ENCODE data around the gene KIAA1217.
A peak's percentile ranks its signal among the peaks of the same experiment; 100 is the strongest.

KIAA1217 gene

DNA sequence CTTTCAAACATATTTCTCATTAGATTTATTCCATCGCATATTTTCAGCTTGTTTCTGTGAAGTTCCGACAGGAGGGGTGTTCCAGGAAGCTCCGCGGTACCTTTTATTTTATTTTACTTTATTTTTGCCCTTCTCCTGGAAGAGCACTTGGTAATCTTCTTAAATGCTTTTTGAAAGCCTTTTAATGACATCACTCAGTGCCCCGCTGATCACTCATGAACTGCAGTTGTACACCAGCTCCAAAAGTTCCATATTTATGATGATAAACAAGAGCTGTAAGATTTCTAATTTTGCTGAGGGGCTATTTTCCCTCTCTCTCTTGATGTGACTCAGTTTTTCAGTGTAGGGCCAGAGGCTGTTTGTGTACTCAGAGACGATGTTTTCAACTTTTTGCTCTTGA is 144.4 kb downstream of the KIAA1217 start:
- no peaks in the 10 kb centered on the region for H3K9me3 ChIP-seq (ENCODE audit: insufficient read depth, low read depth, low read length)
- no peak overlapping the region for H3K9ac ChIP-seq (ENCODE audit: low read depth, low read length)
- peaks cover 65% of the 10 kb centered on the region for H3K4me1 ChIP-seq (ENCODE audit: insufficient read depth, low read length)
- H3K36me3 ChIP-seq (ENCODE audit: insufficient read depth, low read length), result no peaks in the 10 kb centered on the region
- no peak overlapping the region for H3K27ac ChIP-seq (ENCODE audit: low read depth, low read length)
- no peaks in the 10 kb centered on the region for H3K27me3 ChIP-seq (ENCODE audit: insufficient read depth, low read length)
- WGBS, result 96% methylated on average over 5 of the region's 6 CpGs
- no peak overlapping the region for H3K4me3 ChIP-seq (ENCODE audit: low read length)

DNA sequence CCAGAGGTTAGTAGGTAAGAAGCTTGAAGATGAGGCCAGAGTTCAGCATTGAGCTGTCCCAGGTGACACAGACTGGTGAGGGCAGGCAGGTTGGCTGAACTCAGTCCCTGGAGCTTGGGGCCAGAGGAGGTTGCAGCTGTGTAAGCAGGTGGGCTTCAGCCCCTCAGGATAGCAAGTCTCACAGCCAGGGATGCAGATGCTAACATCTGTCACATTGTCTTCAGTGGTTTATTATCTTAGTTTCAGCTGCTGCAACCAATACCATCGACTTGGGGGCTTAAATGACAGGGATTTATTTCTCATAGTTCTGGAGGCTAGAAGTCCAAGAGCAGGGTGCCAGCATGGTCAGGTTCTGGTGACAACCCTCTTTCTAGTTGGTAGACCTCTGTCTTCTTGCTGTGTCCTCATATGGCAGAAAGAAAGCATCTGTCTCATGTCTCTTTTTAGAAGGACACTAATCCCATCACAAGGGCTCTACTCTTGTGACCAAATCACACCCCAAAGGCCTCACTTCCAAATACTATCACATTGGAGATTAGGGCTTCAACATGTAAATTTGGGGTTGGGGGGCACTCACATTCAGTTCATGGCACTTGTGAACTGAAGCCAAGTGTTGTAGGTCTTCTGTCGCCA is 146.2 kb downstream of the KIAA1217 start:
- 100% methylated on average over 2 of the region's 2 CpGs for WGBS
- no peaks in the 10 kb centered on the region for H3K27me3 ChIP-seq (ENCODE audit: insufficient read depth, low read length)

DNA sequence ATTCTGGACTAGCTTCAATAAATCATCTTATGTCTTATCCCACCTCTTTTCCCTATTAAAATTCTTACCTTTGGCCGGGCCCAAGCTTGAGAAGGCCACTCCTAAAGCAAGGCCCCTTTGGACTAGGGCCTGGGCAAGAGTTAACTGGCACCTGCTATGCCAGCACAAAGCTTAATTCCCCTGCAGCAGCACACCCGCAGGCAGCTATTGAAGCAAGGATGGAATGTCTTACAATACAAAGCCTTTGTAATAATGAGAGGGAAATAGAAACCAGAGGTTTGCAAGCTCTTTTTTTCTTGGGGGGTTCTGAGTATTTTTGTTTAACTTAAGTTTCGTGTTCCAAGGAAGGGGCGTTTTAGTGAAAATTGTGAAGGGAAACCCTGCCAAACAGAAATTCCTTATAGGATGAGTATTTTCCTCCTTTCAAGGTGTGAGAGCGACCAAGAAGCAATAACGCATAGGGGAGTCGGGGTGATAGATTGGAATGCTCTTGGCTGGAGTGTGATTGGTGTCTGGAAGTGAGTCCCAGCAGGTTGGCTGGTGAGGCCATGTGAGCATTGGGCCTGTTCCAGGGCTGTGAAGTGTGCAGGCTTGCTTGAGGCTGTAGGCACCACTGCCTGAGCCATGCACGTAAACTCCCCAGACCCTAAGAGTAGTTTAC is 148.5 kb downstream of the KIAA1217 start:
- Histone ChIP-seq H3K9ac (ENCODE audit: low read depth, low read length) (peak overlapping the region; percentile 3; the same call in 1 of the 2 replicates), H3K27ac (ENCODE audit: low read depth, low read length) (peak overlapping the region; percentile 45), H3K36me3 (ENCODE audit: insufficient read depth, low read length) (no peaks in the 10 kb centered on the region), H3K4me1 (ENCODE audit: insufficient read depth, low read length) (peaks cover 36% of the 10 kb centered on the region), H3K9me3 (ENCODE audit: insufficient read depth, low read depth, low read length) (no peaks in the 10 kb centered on the region), H3K4me3 (ENCODE audit: low read length) (no peak overlapping the region), H3K27me3 (ENCODE audit: insufficient read depth, low read length) (no peaks in the 10 kb centered on the region)
- WGBS, result 72% methylated on average over 8 of the region's 8 CpGs

More for the DNA sequence above, 146.2 kb downstream of the KIAA1217 start:
- Histone ChIP-seq H3K4me1 (ENCODE audit: insufficient read depth, low read length) (peaks cover 55% of the 10 kb centered on the region), H3K36me3 (ENCODE audit: insufficient read depth, low read length) (no peaks in the 10 kb centered on the region), H3K9ac (ENCODE audit: low read depth, low read length) (no peak overlapping the region), H3K9me3 (ENCODE audit: insufficient read depth, low read depth, low read length) (no peaks in the 10 kb centered on the region), H3K27ac (ENCODE audit: low read depth, low read length) (no peak overlapping the region), H3K4me3 (ENCODE audit: low read length) (no peak overlapping the region)

DNA sequence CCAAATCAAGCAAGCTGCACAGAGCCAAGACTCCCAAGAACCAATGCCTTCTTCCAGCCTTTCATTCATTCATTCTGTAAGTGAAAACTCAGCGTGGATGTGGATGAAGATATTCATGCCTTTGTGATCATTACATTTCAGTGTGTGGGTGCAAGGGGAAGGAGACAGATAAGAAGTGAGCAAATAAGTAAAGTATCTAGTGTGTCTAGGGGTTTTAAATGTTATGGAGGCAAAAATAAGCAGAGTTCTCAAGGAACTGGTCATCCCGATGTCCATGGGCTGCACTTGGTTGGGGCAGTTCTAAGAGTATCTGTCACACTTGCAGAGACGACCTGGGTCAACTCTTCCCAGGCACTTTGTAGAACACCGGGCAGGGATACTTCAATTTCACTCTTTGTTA is 149.1 kb downstream of the KIAA1217 start:
- WGBS, result 93% methylated on average over 4 of the region's 4 CpGs

DNA sequence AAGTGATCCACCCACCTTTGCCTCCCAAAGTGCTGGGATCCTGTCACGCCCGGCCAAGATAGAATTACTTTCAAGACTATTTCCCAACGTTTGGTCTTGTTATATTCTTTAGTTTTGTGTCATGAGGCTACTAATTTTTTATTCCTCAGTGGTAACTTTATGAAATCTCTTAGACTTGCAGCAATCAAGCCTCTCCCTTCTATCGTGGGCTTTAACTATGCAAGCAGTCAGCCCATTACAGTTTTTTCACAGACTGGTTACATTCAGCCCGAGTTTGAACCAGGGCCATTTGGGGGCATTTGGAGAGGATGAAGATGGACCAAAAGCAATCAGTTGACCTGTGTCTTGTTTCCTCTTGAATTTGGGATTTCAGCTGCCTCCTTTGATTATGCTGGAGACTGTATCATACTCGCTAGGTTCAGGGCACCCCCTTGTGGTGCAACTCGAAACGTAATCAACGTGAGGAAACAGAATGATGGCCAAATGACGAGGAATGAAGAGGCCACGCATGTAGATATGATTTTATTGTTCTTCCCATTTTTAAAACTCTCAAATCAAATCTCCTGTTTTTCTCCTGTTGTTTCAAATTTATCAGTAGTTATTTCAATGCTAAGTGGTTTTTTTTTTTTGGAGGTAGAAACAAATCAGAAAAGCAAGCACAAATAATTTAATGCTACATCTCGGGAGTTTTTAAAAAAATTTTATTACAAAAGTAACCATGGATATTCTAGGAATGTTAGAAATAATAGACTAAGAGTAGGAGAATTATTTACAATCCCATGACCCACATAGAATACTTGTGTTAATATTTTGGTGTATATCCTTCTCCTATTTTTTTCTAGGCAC is 151.6 kb downstream of the KIAA1217 start:
- H3K4me3 ChIP-seq (ENCODE audit: low read length), result no peak overlapping the region
- H3K27me3 ChIP-seq (ENCODE audit: insufficient read depth, low read length), result no peaks in the 10 kb centered on the region
- H3K9ac ChIP-seq (ENCODE audit: low read depth, low read length), result no peak overlapping the region
- H3K36me3 ChIP-seq (ENCODE audit: insufficient read depth, low read length), result no peaks in the 10 kb centered on the region
- H3K27ac ChIP-seq (ENCODE audit: low read depth, low read length), result no peak overlapping the region
- 50% methylated on average over 11 of the region's 12 CpGs for WGBS
- no peaks in the 10 kb centered on the region for H3K9me3 ChIP-seq (ENCODE audit: insufficient read depth, low read depth, low read length)
- peaks cover 23% of the 10 kb centered on the region for H3K4me1 ChIP-seq (ENCODE audit: insufficient read depth, low read length)

More for the DNA sequence above, 149.1 kb downstream of the KIAA1217 start:
- no peaks in the 10 kb centered on the region for H3K27me3 ChIP-seq (ENCODE audit: insufficient read depth, low read length)
- no peaks in the 10 kb centered on the region for H3K9me3 ChIP-seq (ENCODE audit: insufficient read depth, low read depth, low read length)
- H3K36me3 ChIP-seq (ENCODE audit: insufficient read depth, low read length), result no peaks in the 10 kb centered on the region
- H3K9ac ChIP-seq (ENCODE audit: low read depth, low read length), result peak overlapping the region; percentile 3; the same call in 1 of the 2 replicates
- H3K27ac ChIP-seq (ENCODE audit: low read depth, low read length), result peak overlapping the region; percentile 25; the same call in 1 of the 2 replicates
- no peak overlapping the region for H3K4me3 ChIP-seq (ENCODE audit: low read length)
- H3K4me1 ChIP-seq (ENCODE audit: insufficient read depth, low read length), result peaks cover 32% of the 10 kb centered on the region

DNA sequence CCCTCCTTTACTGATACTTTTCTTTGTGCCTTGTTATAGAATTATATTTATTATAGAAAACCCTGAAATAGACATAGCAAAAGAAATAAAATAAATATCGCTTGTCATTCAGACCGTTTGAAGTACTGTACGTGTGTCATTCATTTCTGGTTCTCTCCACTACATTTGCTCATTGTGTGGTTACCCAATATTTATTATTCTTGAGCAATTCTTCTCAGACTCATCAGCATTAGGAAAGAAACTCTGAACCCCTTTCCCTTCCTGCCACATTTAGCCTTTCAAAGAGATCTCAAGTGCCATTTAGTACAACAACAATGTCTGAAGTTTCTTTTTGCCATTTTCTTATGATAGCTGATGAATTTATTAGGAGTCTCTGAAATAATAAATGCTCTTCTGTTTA is 154.1 kb downstream of the KIAA1217 start:
- peaks cover 8% of the 10 kb centered on the region for H3K4me1 ChIP-seq (ENCODE audit: insufficient read depth, low read length)
- H3K4me3 ChIP-seq (ENCODE audit: low read length), result no peak overlapping the region
- H3K9ac ChIP-seq (ENCODE audit: low read depth, low read length), result no peak overlapping the region
- H3K27ac ChIP-seq (ENCODE audit: low read depth, low read length), result no peak overlapping the region
- no peaks in the 10 kb centered on the region for H3K36me3 ChIP-seq (ENCODE audit: insufficient read depth, low read length)
- H3K27me3 ChIP-seq (ENCODE audit: insufficient read depth, low read length), result no peaks in the 10 kb centered on the region
- WGBS, result 95% methylated on average over 3 of the region's 3 CpGs
- H3K9me3 ChIP-seq (ENCODE audit: insufficient read depth, low read depth, low read length), result no peaks in the 10 kb centered on the region

DNA sequence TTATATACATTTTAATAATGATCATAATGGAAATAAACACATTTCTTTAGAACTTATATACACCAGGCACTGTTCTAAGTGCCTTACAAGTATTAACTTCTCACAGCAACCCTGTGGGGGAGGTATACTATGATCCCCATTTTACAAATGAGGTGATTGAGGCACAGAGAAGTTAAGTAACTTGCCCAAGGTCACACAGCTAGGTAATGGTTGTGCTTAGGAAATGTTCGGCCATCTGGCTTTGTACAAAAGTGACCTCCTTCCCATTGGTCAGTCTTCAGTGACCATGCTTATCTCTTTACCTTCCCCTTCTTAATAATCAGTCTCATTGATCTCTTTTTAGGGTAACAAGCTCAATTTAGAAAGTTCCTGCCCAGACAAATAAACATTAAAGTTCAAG is 158.8 kb downstream of the KIAA1217 start:
- Histone ChIP-seq H3K36me3 (ENCODE audit: insufficient read depth, low read length) (peaks cover 10% of the 10 kb centered on the region), H3K9ac (ENCODE audit: low read depth, low read length) (no peak overlapping the region), H3K27ac (ENCODE audit: low read depth, low read length) (no peak overlapping the region), H3K9me3 (ENCODE audit: insufficient read depth, low read depth, low read length) (peaks cover 10% of the 10 kb centered on the region; the same call in 1 of the 2 replicates), H3K4me1 (ENCODE audit: insufficient read depth, low read length) (peaks cover 17% of the 10 kb centered on the region), H3K4me3 (ENCODE audit: low read length) (no peak overlapping the region), H3K27me3 (ENCODE audit: insufficient read depth, low read length) (no peaks in the 10 kb centered on the region)
- 91% methylated on average over 1 of the region's 1 CpG for WGBS

DNA sequence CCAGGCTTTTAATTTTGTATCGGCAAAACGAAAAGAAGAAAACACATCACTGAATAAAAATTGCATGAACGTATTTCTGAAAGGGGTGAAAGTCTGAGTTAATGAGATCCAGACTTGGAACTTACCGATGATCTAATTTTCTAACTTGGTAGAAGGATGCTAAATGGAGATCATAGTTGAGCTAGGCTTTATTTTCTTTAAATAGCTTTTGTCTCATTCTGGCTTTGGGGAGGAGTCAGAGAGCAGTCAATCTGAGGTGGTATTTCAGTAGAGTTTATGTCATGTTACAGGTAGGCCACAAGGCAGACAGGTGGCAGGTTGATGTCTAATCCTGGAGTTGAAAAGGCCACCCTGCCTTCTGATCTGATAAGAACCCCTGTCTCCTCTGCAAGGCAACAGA is 161.9 kb downstream of the KIAA1217 start:
- no peak overlapping the region for H3K27ac ChIP-seq (ENCODE audit: low read depth, low read length)
- peaks cover 10% of the 10 kb centered on the region; the same call in 1 of the 2 replicates for H3K9me3 ChIP-seq (ENCODE audit: insufficient read depth, low read depth, low read length)
- H3K36me3 ChIP-seq (ENCODE audit: insufficient read depth, low read length), result peaks cover 10% of the 10 kb centered on the region
- H3K4me1 ChIP-seq (ENCODE audit: insufficient read depth, low read length), result peaks cover 25% of the 10 kb centered on the region
- no peak overlapping the region for H3K9ac ChIP-seq (ENCODE audit: low read depth, low read length)
- no peak overlapping the region for H3K4me3 ChIP-seq (ENCODE audit: low read length)
- 96% methylated on average over 4 of the region's 4 CpGs for WGBS
- no peaks in the 10 kb centered on the region for H3K27me3 ChIP-seq (ENCODE audit: insufficient read depth, low read length)

DNA sequence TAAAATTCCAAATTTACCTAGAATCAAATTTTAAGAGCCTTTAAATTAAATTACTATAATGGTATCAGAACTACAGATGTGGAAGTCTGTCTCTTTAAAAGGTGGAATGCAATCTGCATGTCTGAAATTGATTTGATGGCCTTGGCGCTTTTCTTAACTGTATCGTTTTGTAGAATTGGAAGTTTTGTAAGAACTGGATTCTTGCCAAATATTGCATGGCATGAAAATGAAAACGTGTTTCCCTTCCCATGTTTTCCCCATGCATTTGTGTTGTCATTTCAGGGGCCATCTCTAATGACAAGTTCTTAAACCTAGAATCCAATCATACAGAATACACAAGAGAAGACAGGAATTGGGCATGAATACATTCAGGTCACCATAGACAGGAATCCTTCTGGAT is 162.5 kb downstream of the KIAA1217 start:
- WGBS, result 93% methylated on average over 3 of the region's 3 CpGs
- peaks cover 10% of the 10 kb centered on the region for H3K36me3 ChIP-seq (ENCODE audit: insufficient read depth, low read length)
- H3K4me1 ChIP-seq (ENCODE audit: insufficient read depth, low read length), result peaks cover 26% of the 10 kb centered on the region
- peaks cover 10% of the 10 kb centered on the region; the same call in 1 of the 2 replicates for H3K9me3 ChIP-seq (ENCODE audit: insufficient read depth, low read depth, low read length)
- no peak overlapping the region for H3K9ac ChIP-seq (ENCODE audit: low read depth, low read length)
- no peak overlapping the region for H3K27ac ChIP-seq (ENCODE audit: low read depth, low read length)
- no peaks in the 10 kb centered on the region for H3K27me3 ChIP-seq (ENCODE audit: insufficient read depth, low read length)
- H3K4me3 ChIP-seq (ENCODE audit: low read length), result no peak overlapping the region

DNA sequence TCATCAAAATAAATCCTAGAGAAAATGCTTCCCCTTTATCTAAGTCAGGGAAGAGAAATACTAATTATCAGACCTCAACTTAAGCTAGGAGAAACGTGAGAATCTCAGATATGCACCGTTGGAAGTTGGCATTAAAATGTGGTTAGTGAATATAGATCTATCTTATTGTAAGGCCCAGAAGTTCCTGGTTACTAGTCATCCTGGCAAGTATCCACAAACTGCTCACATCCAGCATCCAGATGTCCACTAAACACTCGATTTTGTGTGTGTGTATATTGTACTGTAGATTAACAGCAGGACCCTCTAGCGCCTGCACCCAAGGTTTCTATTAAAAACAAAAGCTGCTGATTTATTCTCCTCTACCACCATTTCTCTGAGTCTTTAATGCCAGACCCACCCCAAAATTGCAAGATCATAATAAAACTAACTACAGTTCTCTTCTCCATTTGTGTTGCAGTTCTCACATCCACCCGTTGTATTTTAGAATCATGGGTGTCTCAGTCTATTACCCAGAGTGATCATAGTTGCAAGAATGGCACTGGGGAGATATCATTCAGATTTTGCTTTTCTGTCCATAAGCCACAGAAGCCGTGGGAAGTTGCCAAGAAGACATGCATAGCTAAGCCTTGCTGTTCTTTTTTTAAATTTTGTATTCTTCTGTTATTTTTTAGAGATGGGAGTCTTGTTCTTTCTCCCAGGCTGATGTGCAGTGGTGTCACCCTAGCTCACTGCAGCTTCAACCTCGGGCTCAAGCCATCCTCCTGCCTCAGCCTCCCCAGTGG is 165.4 kb downstream of the KIAA1217 start:
- peaks cover 10% of the 10 kb centered on the region for H3K36me3 ChIP-seq (ENCODE audit: insufficient read depth, low read length)
- no peaks in the 10 kb centered on the region for H3K27me3 ChIP-seq (ENCODE audit: insufficient read depth, low read length)
- no peak overlapping the region for H3K9ac ChIP-seq (ENCODE audit: low read depth, low read length)
- 98% methylated on average over 7 of the region's 7 CpGs for WGBS
- no peak overlapping the region for H3K4me3 ChIP-seq (ENCODE audit: low read length)
- H3K4me1 ChIP-seq (ENCODE audit: insufficient read depth, low read length), result peaks cover 17% of the 10 kb centered on the region
- no peak overlapping the region for H3K27ac ChIP-seq (ENCODE audit: low read depth, low read length)
- H3K9me3 ChIP-seq (ENCODE audit: insufficient read depth, low read depth, low read length), result peaks cover 10% of the 10 kb centered on the region; the same call in 1 of the 2 replicates
